Measurements from ENCODE around the gene PTPRD.
A peak's percentile ranks its signal among the peaks of the same experiment; 100 is the strongest.

The PTPRD gene

GRCh38 chr9:8724284-8725018 is 1888.4 kb downstream of the PTPRD start:
- no peak for TF ChIP-seq CTCF (IDR thresholded peaks at IDR 0.05; ENCODE audit: low read depth, low read length, missing control alignments)
- in situ Hi-C loops (cut with HindIII; ENCODE audit: low sequenced_read_pairs) = loop anchor here (25.0 kb wide), 1 partner anchor 113 kb away; no protein-coding TSS in a partner anchor
- H3K4me3 ChIP-seq (ENCODE audit: low read depth, low read length) = no peak overlapping the region
- DNase-seq (ENCODE audit: low read depth) = no peak

- TF ChIP-seq CTCF (IDR thresholded peaks at IDR 0.05; ENCODE audit: low read depth, low read length, missing control alignments) = no peak
- no peak for DNase-seq (ENCODE audit: low read depth)
- H3K4me3 ChIP-seq (ENCODE audit: low read depth, low read length) = no peak overlapping the region
- in situ Hi-C loops (cut with HindIII; ENCODE audit: low sequenced_read_pairs) = no loop called here
Measured at GRCh38 chr9:8723195-8723594, 1889.6 kb downstream of the PTPRD start.

GRCh38 chr9:8719833-8720486 is 1892.8 kb downstream of the PTPRD start:
- H3K4me3 ChIP-seq (ENCODE audit: low read depth, low read length) = no peak overlapping the region
- TF ChIP-seq CTCF (IDR thresholded peaks at IDR 0.05; ENCODE audit: low read depth, low read length, missing control alignments) = no peak
- DNase-seq (ENCODE audit: low read depth) = no peak
- in situ Hi-C loops (cut with HindIII; ENCODE audit: low sequenced_read_pairs) = no loop called here

- in situ Hi-C loops (cut with HindIII; ENCODE audit: low sequenced_read_pairs) = no loop called here
- peak overlapping the region; percentile 8 for H3K4me3 ChIP-seq (ENCODE audit: low read depth, low read length)
- no peak for TF ChIP-seq CTCF (IDR thresholded peaks at IDR 0.05; ENCODE audit: low read depth, low read length, missing control alignments)
- DNase-seq (ENCODE audit: low read depth) = peak; percentile 87
Measured at GRCh38 chr9:8718121-8718725, 1894.6 kb downstream of the PTPRD start.

- TF ChIP-seq CTCF (IDR thresholded peaks at IDR 0.05; ENCODE audit: low read depth, low read length, missing control alignments) = no peak
- in situ Hi-C loops (cut with HindIII; ENCODE audit: low sequenced_read_pairs) = no loop called here
- no peak overlapping the region for H3K4me3 ChIP-seq (ENCODE audit: low read depth, low read length)
- DNase-seq (ENCODE audit: low read depth) = no peak
Measured at GRCh38 chr9:8717146-8717545, 1895.7 kb downstream of the PTPRD start.

- in situ Hi-C loops (cut with HindIII; ENCODE audit: low sequenced_read_pairs) = no loop called here
- no peak for TF ChIP-seq CTCF (IDR thresholded peaks at IDR 0.05; ENCODE audit: low read depth, low read length, missing control alignments)
- no peak overlapping the region for H3K4me3 ChIP-seq (ENCODE audit: low read depth, low read length)
- DNase-seq (ENCODE audit: low read depth) = no peak
Measured at GRCh38 chr9:8715788-8716187, 1897.0 kb downstream of the PTPRD start.
